Muscle layer of colon (tissue), 2 donors: Measurements from ENCODE around the gene EPS15.
"Not testable (repeated sequence)": the region's sequence is repeated elsewhere in the genome, so short reads cannot be mapped to it uniquely, and the experiment has no call there.

Source experiments
- H3K27ac ChIP-seq: one replicate; pipeline ENCODE4 v1.7.0; 2013; ENCODE audit warnings: low read depth, mild to moderate bottlenecking, low read length, moderate library complexity
- H3K27me3 ChIP-seq, 2 donors: one replicate each; pipeline ENCODE4 v1.7.0; 2013; ENCODE audit warnings: low read length in 2 of 2, mild to moderate bottlenecking in 2 of 2; ENCODE audit not compliant: insufficient read depth in 2 of 2, control insufficient read depth in 1 of 2
- H3K36me3 ChIP-seq: one replicate; pipeline ENCODE4 v1.7.0; 2013; ENCODE audit warnings: mild to moderate bottlenecking, low read length; ENCODE audit not compliant: insufficient read depth
- H3K4me1 ChIP-seq: one replicate; pipeline ENCODE4 v1.7.0; 2013; ENCODE audit warnings: mild to moderate bottlenecking, low read length; ENCODE audit not compliant: insufficient read depth
- H3K4me3 ChIP-seq, 2 donors: one replicate each; pipeline ENCODE4 v1.7.0; 2013; ENCODE audit warnings: low read length in 2 of 2, low read depth in 1 of 2, mild to moderate bottlenecking in 1 of 2, moderate library complexity in 1 of 2
- H3K9ac ChIP-seq: one replicate; pipeline ENCODE4 v1.7.0; 2013; ENCODE audit warnings: low read length
- H3K9me3 ChIP-seq: one replicate; pipeline ENCODE4 v1.7.0; 2013; ENCODE audit warnings: mild to moderate bottlenecking, low read length
- donor health status: abdominal sarcoma.
- donor health status: Adenocarcinoma of cecum.

EPS15 gene

DNA sequence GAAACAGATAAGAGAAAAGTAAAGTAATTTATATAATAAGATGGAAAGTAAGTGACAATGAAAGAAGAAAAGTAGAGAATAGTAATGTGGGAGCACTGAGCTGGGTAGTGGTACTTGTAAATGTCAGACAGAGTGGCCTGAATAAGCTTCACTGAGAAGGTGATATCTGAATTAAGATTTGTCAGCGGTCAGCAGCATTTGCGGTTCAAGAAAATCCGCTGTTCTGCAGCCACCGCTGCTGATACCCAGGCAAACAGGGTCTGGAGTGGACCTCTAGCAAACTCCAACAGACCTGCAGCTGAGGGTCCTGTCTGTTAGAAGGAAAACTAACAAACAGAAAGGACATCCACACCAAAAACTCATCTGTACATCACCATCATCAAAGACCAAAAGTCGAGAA is 132.8 kb downstream of the EPS15 start:
- not testable (repeated sequence) for H3K36me3 ChIP-seq, H3K4me3 ChIP-seq, H3K4me1 ChIP-seq, H3K9ac ChIP-seq, H3K27me3 ChIP-seq, H3K27ac ChIP-seq, H3K9me3 ChIP-seq

- Histone ChIP-seq H3K4me3 (no peak overlapping the region), H3K9ac (no peak overlapping the region), H3K9me3 (no peaks in the 10 kb centered on the region), H3K36me3 (no peaks in the 10 kb centered on the region), H3K27ac (no peak overlapping the region), H3K4me1 (no peaks in the 10 kb centered on the region), H3K27me3 (no peaks in the 10 kb centered on the region)
Observed at GRCh38 chr1:51385776-51386175, 133.3 kb downstream of the EPS15 start.

GRCh38 chr1:51381964-51382363 is 137.1 kb downstream of the EPS15 start:
- no peak overlapping the region for H3K4me3 ChIP-seq
- no peaks in the 10 kb centered on the region for H3K9me3 ChIP-seq
- no peak overlapping the region for H3K27ac ChIP-seq
- no peaks in the 10 kb centered on the region for H3K27me3 ChIP-seq
- peaks cover 13% of the 10 kb centered on the region for H3K36me3 ChIP-seq
- no peaks in the 10 kb centered on the region for H3K4me1 ChIP-seq
- H3K9ac ChIP-seq = no peak overlapping the region

GRCh38 chr1:51380936-51381335 is 138.1 kb downstream of the EPS15 start:
- H3K27me3 ChIP-seq = no peaks in the 10 kb centered on the region
- no peaks in the 10 kb centered on the region for H3K4me1 ChIP-seq
- no peaks in the 10 kb centered on the region for H3K9me3 ChIP-seq
- H3K27ac ChIP-seq = no peak overlapping the region
- H3K9ac ChIP-seq = no peak overlapping the region
- no peak overlapping the region for H3K4me3 ChIP-seq
- H3K36me3 ChIP-seq = peaks cover 16% of the 10 kb centered on the region

DNA sequence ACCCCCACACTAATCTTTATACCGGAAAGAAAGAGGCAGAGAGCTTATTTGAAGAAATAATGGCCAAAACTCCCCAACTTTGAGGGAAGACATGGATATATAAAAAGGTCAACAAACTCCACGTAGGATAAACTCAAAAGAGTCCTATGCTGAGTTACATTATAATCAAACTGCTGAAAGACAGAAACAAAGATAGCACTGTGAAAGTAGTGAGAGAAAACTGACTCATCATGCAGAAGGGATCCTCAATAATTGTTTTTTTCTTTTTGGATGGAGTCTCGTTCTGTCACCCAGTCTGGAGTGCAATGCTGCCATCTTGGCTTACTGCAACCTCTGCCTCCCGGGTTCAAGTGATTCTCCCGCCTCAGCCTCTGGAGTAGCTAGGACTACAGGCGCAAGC is 140.2 kb downstream of the EPS15 start:
- Histone ChIP-seq H3K4me1 (no peaks in the 10 kb centered on the region), H3K9ac (no peak overlapping the region), H3K4me3 (no peak overlapping the region), H3K27me3 (no peaks in the 10 kb centered on the region), H3K27ac (no peak overlapping the region), H3K36me3 (peaks cover 20% of the 10 kb centered on the region), H3K9me3 (no peaks in the 10 kb centered on the region)

DNA sequence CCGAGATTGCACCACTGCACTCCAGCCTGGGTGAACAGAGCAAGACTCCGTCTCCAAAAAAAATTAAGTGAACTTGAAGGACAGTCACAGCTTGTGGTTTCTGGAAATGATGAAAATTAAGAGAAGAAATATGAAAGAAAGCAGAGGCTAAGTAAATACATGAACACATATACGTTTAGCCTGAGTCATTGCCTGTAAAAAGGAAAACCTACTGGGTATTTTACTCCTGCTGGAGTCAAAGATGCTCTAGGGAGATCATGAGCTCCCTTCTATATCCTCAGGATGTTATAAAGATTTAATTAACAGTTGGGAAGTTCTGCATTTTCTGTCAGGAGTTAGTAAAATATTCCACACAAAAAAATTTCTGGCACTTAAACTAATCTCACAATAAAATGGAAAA is 145.2 kb downstream of the EPS15 start:
- H3K36me3 ChIP-seq = peaks cover 23% of the 10 kb centered on the region
- H3K4me1 ChIP-seq = no peaks in the 10 kb centered on the region
- no peak overlapping the region for H3K4me3 ChIP-seq
- no peaks in the 10 kb centered on the region for H3K9me3 ChIP-seq
- no peak overlapping the region for H3K27ac ChIP-seq
- H3K9ac ChIP-seq = no peak overlapping the region
- no peaks in the 10 kb centered on the region for H3K27me3 ChIP-seq

GRCh38 chr1:51372561-51372960 is 146.5 kb downstream of the EPS15 start:
- Histone ChIP-seq H3K27me3 (no peaks in the 10 kb centered on the region), H3K4me1 (no peaks in the 10 kb centered on the region), H3K36me3 (peaks cover 20% of the 10 kb centered on the region), H3K9me3 (no peaks in the 10 kb centered on the region), H3K9ac (no peak overlapping the region), H3K4me3 (no peak overlapping the region), H3K27ac (no peak overlapping the region)

DNA sequence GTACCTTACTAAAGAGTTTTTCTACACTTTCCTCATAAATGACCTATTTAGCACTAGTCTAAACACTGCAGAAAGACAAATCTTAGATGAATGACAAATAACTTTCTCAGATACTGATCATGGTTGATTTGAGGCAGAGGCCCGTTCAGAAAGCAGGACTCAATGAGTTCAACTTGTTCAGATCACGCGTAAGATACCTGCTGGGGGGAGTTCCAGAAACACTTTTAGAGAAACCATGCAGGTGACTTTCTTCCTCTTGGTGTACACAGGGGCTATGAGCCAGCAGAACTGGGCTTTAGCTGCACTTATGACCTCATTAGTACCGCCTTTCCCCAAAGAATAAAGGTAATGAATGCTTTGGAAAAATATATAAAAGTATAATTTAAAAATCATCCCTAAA is 149.9 kb downstream of the EPS15 start:
- Histone ChIP-seq H3K4me1 (no peaks in the 10 kb centered on the region), H3K27ac (no peak overlapping the region), H3K27me3 (no peaks in the 10 kb centered on the region), H3K4me3 (no peak overlapping the region), H3K9ac (no peak overlapping the region), H3K36me3 (peaks cover 29% of the 10 kb centered on the region), H3K9me3 (no peaks in the 10 kb centered on the region)

DNA sequence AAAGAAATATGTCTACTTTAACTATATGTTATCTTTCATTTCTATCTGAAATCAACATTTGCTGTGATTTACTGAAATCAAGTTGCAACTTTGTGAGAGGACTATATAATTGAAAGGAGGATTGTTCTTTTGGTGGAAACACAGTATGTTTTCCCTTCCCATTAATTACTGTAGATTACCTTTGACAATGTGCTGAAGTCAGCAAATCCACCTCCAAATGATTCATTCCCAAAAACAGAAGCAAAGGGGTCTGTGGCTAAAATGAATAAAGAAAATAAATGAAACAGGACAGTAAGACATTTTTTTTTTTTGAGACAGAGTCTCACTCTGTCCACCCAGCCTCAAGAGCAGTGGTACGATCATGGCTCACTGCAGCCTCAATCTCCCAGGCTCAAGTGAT is 153.3 kb downstream of the EPS15 start:
- Histone ChIP-seq H3K36me3 (peaks cover 16% of the 10 kb centered on the region), H3K4me3 (no peak overlapping the region), H3K9me3 (no peaks in the 10 kb centered on the region), H3K4me1 (no peaks in the 10 kb centered on the region), H3K27me3 (no peaks in the 10 kb centered on the region), H3K9ac (no peak overlapping the region), H3K27ac (no peak overlapping the region)

DNA sequence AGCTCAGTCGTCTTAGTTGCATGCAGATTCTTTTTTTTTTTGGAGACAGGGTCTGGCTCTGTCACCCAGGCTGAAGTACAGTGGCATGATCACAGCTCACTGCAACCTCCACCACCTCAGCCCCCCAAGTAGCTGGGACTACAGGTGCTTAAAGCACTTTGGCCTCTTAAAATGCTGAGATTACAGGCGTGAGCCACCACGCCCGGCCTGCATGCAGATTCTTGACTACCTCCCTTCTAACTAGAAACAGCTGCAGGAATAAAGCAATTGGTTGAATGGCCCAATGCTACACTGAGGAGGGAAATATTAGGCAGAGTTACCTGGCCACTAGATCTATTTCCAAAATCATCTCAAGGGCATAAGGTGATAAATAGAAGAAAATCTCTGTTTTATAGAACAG is 159.2 kb downstream of the EPS15 start:
- Histone ChIP-seq H3K27me3 (no peaks in the 10 kb centered on the region), H3K9me3 (no peaks in the 10 kb centered on the region), H3K4me3 (no peak overlapping the region), H3K36me3 (peaks cover 11% of the 10 kb centered on the region), H3K9ac (no peak overlapping the region), H3K27ac (no peak overlapping the region), H3K4me1 (no peaks in the 10 kb centered on the region)

GRCh38 chr1:51355382-51355781 is 163.7 kb downstream of the EPS15 start:
- Histone ChIP-seq H3K4me1 (no peaks in the 10 kb centered on the region), H3K36me3 (peaks cover 8% of the 10 kb centered on the region), H3K4me3 (no peak overlapping the region), H3K27ac (no peak overlapping the region), H3K9ac (no peak overlapping the region), H3K9me3 (no peaks in the 10 kb centered on the region), H3K27me3 (no peaks in the 10 kb centered on the region)

GRCh38 chr1:51354416-51354815 is 164.7 kb downstream of the EPS15 start:
- Histone ChIP-seq H3K27me3 (no peaks in the 10 kb centered on the region), H3K4me3 (no peak overlapping the region), H3K27ac (no peak overlapping the region), H3K9me3 (no peaks in the 10 kb centered on the region), H3K4me1 (no peaks in the 10 kb centered on the region), H3K9ac (no peak overlapping the region), H3K36me3 (peaks cover 8% of the 10 kb centered on the region)
